ENCODE data around the gene SKAP2. TPM values are rescaled to one million over a fixed set of nuclear protein-coding genes. Genes with fewer than 3 reads are reported as not detected.

The SKAP2 gene
- total RNA-seq, 1 donor from 2014 or later = 46.4 TPM

DNA sequence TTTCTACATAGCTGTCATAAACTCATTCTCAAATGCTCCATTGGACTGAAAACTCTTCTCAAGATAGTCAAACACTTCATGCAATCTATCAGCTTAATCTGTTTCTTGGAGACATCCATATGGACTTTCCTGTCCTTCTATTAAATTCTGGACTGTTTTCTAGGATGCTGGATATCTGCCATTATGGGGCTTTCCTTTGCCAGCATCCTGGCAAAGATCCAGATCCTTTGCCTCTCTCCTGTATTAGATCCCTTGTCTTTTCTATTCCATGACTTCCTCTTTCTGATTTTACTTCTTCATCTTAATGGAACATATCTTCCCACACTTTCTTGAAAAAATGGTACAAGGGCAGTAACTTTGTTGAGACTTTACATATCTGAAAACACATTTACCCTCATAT lies 35.9 kb upstream of the SKAP2 start:
- Mint-ChIP-seq H3K27ac (no peak overlapping the region), H3K4me3 (ENCODE audit: low read depth) (no peak overlapping the region), H3K27me3 (peaks cover 3% of the 10 kb centered on the region), H3K36me3 (ENCODE audit: insufficient read depth) (no peaks in the 10 kb centered on the region), H3K9me3 (ENCODE audit: low read depth) (peaks cover 3% of the 10 kb centered on the region), H3K4me1 (ENCODE audit: low read depth) (peaks cover under 1% of the 10 kb centered on the region)
- no peak for DNase-seq (ENCODE audit: low spot score, unreplicated experiment)
- no peak for TF ChIP-seq CTCF (IDR thresholded peaks at IDR 0.05; ENCODE audit: unreplicated experiment)

- no peak for DNase-seq (ENCODE audit: low spot score, unreplicated experiment)
- H3K36me3 Mint-ChIP-seq (ENCODE audit: insufficient read depth) = no peaks in the 10 kb centered on the region
- peaks cover 3% of the 10 kb centered on the region for H3K9me3 Mint-ChIP-seq (ENCODE audit: low read depth)
- no peak overlapping the region for H3K4me3 Mint-ChIP-seq (ENCODE audit: low read depth)
- TF ChIP-seq CTCF (IDR thresholded peaks at IDR 0.05; ENCODE audit: unreplicated experiment) = no peak
- no peaks in the 10 kb centered on the region for H3K4me1 Mint-ChIP-seq (ENCODE audit: low read depth)
- peaks cover 3% of the 10 kb centered on the region for H3K27me3 Mint-ChIP-seq
- no peak overlapping the region for H3K27ac Mint-ChIP-seq
These were observed 35.1 kb upstream of the SKAP2 start for GRCh38 chr7:26899519-26899918.

- Mint-ChIP-seq H3K4me3 (ENCODE audit: low read depth) (no peak overlapping the region), H3K9me3 (ENCODE audit: low read depth) (no peaks in the 10 kb centered on the region), H3K36me3 (ENCODE audit: insufficient read depth) (no peaks in the 10 kb centered on the region), H3K4me1 (ENCODE audit: low read depth) (no peaks in the 10 kb centered on the region), H3K27me3 (peaks cover 3% of the 10 kb centered on the region), H3K27ac (no peak overlapping the region)
- no peak for TF ChIP-seq CTCF (IDR thresholded peaks at IDR 0.05; ENCODE audit: unreplicated experiment)
- no peak for DNase-seq (ENCODE audit: low spot score, unreplicated experiment)
These were observed 34.5 kb upstream of the SKAP2 start for GRCh38 chr7:26898891-26899290.

DNA sequence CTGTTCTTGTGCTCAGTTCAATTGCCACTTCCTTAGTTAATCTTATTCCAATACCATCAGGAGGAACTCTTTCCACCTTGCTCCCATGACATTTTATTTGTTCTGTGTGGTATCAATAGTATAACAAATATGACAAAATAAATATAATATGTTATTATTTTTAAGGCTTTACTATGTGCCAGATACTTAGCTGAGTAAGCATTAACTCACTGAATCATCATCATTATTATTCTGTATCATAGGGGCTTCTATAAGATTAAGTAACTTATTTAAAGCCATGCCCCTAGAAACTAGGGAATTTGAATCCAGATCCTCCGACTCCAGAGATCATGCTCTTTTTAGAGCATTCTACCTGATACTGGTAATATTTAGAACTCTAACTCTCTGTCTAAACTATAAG lies 33.5 kb upstream of the SKAP2 start:
- Mint-ChIP-seq H3K9me3 (ENCODE audit: low read depth) (no peaks in the 10 kb centered on the region), H3K36me3 (ENCODE audit: insufficient read depth) (no peaks in the 10 kb centered on the region), H3K27me3 (peaks cover 9% of the 10 kb centered on the region), H3K4me1 (ENCODE audit: low read depth) (peaks cover 1% of the 10 kb centered on the region), H3K4me3 (ENCODE audit: low read depth) (no peak overlapping the region), H3K27ac (no peak overlapping the region)
- no peak for TF ChIP-seq CTCF (IDR thresholded peaks at IDR 0.05; ENCODE audit: unreplicated experiment)
- no peak for DNase-seq (ENCODE audit: low spot score, unreplicated experiment)

- DNase-seq (ENCODE audit: low spot score, unreplicated experiment) = no peak
- H3K27ac Mint-ChIP-seq = no peak overlapping the region
- no peaks in the 10 kb centered on the region for H3K36me3 Mint-ChIP-seq (ENCODE audit: insufficient read depth)
- no peak overlapping the region for H3K4me3 Mint-ChIP-seq (ENCODE audit: low read depth)
- H3K27me3 Mint-ChIP-seq = peaks cover 6% of the 10 kb centered on the region
- no peak for TF ChIP-seq CTCF (IDR thresholded peaks at IDR 0.05; ENCODE audit: unreplicated experiment)
- H3K4me1 Mint-ChIP-seq (ENCODE audit: low read depth) = peaks cover 1% of the 10 kb centered on the region
- H3K9me3 Mint-ChIP-seq (ENCODE audit: low read depth) = no peaks in the 10 kb centered on the region
These were observed 27.3 kb upstream of the SKAP2 start for GRCh38 chr7:26891400-26892350.
